Thyroid gland (tissue), 4 donors: ENCODE measurements around the gene GABRR1.

Experiments used
- POLR2A ChIP-seq, 2 donors: fragments of 450-650 bp; IDR thresholded peaks; one replicate each; pipeline ENCODE4 v1.6.1; 2017; ENCODE audit warnings: antibody characterized with exemption in 2 of 2, mild to moderate bottlenecking in 2 of 2, moderate library complexity in 1 of 2
- TF ChIP-seq, protein P1 (sequence below), 6 experiments: fragments of 200-600 bp in 3 of 6; fragments of 450-650 bp in 3 of 6; sonication (generic) in 3 of 6; IDR thresholded peaks; one replicate each; pipeline ENCODE4 v1.5.1; 2016 to 2019; ENCODE audit warnings: antibody characterized with exemption in 6 of 6, mild to moderate bottlenecking in 2 of 6, inconsistent platforms in 1 of 6, moderate library complexity in 1 of 6

DNA sequence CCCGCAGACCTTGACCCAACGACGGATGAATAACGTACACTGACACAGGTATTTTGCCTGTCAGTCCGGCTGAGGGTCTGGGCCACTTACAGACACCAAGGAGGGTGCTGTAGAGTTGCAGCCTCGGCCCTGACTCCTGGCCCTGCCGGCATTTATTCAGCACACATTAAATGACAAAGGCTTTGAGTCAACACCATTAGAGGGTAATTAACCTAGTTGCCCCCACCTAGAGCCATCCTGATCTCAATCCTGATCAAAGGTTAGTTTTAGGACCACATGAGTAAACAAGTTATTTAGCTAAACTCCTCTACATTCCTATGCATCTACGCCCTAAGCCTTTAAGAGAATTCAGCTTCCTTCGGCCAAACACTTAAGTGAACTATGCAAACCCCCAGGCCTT is 83.2 kb downstream of the GABRR1 start:
- TF ChIP-seq, protein P1, sequence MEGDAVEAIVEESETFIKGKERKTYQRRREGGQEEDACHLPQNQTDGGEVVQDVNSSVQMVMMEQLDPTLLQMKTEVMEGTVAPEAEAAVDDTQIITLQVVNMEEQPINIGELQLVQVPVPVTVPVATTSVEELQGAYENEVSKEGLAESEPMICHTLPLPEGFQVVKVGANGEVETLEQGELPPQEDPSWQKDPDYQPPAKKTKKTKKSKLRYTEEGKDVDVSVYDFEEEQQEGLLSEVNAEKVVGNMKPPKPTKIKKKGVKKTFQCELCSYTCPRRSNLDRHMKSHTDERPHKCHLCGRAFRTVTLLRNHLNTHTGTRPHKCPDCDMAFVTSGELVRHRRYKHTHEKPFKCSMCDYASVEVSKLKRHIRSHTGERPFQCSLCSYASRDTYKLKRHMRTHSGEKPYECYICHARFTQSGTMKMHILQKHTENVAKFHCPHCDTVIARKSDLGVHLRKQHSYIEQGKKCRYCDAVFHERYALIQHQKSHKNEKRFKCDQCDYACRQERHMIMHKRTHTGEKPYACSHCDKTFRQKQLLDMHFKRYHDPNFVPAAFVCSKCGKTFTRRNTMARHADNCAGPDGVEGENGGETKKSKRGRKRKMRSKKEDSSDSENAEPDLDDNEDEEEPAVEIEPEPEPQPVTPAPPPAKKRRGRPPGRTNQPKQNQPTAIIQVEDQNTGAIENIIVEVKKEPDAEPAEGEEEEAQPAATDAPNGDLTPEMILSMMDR (IDR thresholded peaks at IDR 0.05) = no peak
- no peak for TF ChIP-seq POLR2A (IDR thresholded peaks at IDR 0.05)
